ENCODE measurements around the gene UGT1A4. TPM values are rescaled to one million over a fixed set of nuclear protein-coding genes. Genes with fewer than 3 reads are reported as not detected.

The UGT1A4 gene
- total and polyA plus RNA-seq, 2 of the 8 experiments (the other 6 are each of a cell fraction or from before 2014, with no cell fraction given) = not detected

- no peak overlapping the region for H3K18ac ChIP-seq (ENCODE audit: extremely low read depth, low read length)
- no peaks in the 10 kb centered on the region for H3K36me3 ChIP-seq (ENCODE audit: control insufficient read depth in 2 of 4, insufficient read depth in 4 of 4, low read length in 3 of 4)
- H2BK120ac ChIP-seq (replicated peaks; ENCODE audit: low read depth, low read length) = no peak overlapping the region
- FAIRE-seq (no peak), DNase-seq (ENCODE audit: low read depth in 1 of 2, low spot score in 2 of 2) (no peak)
- H2BK5ac ChIP-seq (ENCODE audit: low read depth, low read length) = no peak overlapping the region
- H3K79me1 ChIP-seq (ENCODE audit: low read depth, low read length) = no peaks in the 10 kb centered on the region
- no peak overlapping the region for H4K8ac ChIP-seq (ENCODE audit: extremely low read depth, insufficient read depth, low read length)
- H3K56ac ChIP-seq (replicated peaks; ENCODE audit: insufficient read length, low read depth, low read length) = no peak overlapping the region
- no peak overlapping the region for H3K27ac ChIP-seq (ENCODE audit: low read depth, low read length)
- no peak overlapping the region for H2AK5ac ChIP-seq (ENCODE audit: low read depth, low read length)
- no peak overlapping the region for H3K9ac ChIP-seq (replicated peaks in 1 of 4; ENCODE audit: extremely low read depth in 1 of 4, low read depth in 3 of 4, low read length in 3 of 4)
- H3K27me3 ChIP-seq (replicated peaks in 1 of 4; ENCODE audit: control insufficient read depth in 3 of 4, extremely low read depth in 1 of 4, insufficient read depth in 3 of 4, low read length in 3 of 4) = no peaks in the 10 kb centered on the region
- no peak overlapping the region for H3K23ac ChIP-seq (ENCODE audit: insufficient read length)
- no peak overlapping the region for H3K4ac ChIP-seq (replicated peaks; ENCODE audit: insufficient read length, low read depth, low read length)
- no peak overlapping the region for H3K4me3 ChIP-seq (ENCODE audit: extremely low read depth in 1 of 4, insufficient read depth in 2 of 4, low read depth in 3 of 4, low read length in 4 of 4)
- H3K14ac ChIP-seq (ENCODE audit: insufficient read length) = no peak overlapping the region
- H3K4me1 ChIP-seq (replicated peaks in 1 of 4; ENCODE audit: control insufficient read depth in 3 of 4, insufficient read depth in 4 of 4, low read length in 3 of 4) = no peaks in the 10 kb centered on the region; a peak in 1 of 7 replicates
- POLR2A ChIA-PET (ENCODE audit: partially characterized antibody) = no interaction called here
- TF ChIP-seq CHD2 (IDR thresholded peaks at IDR 0.05; ENCODE audit: low read length) (no peak), TBP (IDR thresholded peaks at IDR 0.05; ENCODE audit: low read depth, low read length) (no peak), FOSL1 (IDR thresholded peaks at IDR 0.05; ENCODE audit: insufficient read depth, low read depth, low read length) (no peak), NRF1 (IDR thresholded peaks at IDR 0.05; ENCODE audit: low read depth, low read length) (no peak), JUN (IDR thresholded peaks at IDR 0.05; ENCODE audit: low read depth, low read length) (no peak), MAX (IDR thresholded peaks at IDR 0.05) (no peak), POLR2A (IDR thresholded peaks at IDR 0.05; ENCODE audit: control extremely low read depth in 1 of 2, low read depth in 2 of 2, low read length in 2 of 2) (no peak), POU5F1 (IDR thresholded peaks at IDR 0.05; ENCODE audit: low read depth, low read length) (no peak), CREB1 (IDR thresholded peaks at IDR 0.05) (no peak), YY1 (IDR thresholded peaks at IDR 0.05; ENCODE audit: low read depth, low read length) (no peak)
- CTCF ChIA-PET (ENCODE audit: partially characterized antibody) = no interaction called here
- H3K4me2 ChIP-seq (ENCODE audit: insufficient read depth in 1 of 2, low read depth in 2 of 2, low read length in 2 of 2) = no peak overlapping the region
- H2AFZ ChIP-seq (ENCODE audit: low read length) = no peak overlapping the region
- no peak overlapping the region for H4K5ac ChIP-seq (ENCODE audit: insufficient read length, low read depth, low read length)
- no peaks in the 10 kb centered on the region for H3K79me2 ChIP-seq (ENCODE audit: control insufficient read depth in 1 of 2, insufficient read depth in 2 of 2, low read length in 2 of 2)
- no peaks in the 10 kb centered on the region for H3K23me2 ChIP-seq (ENCODE audit: low read depth, low read length)
- H2BK20ac ChIP-seq (ENCODE audit: low read length) = no peak overlapping the region
- no peaks in the 10 kb centered on the region for H4K20me1 ChIP-seq (replicated peaks in 1 of 2; ENCODE audit: control insufficient read depth in 1 of 2, insufficient read depth in 2 of 2, low read length in 2 of 2)
- H3K9me3 ChIP-seq (ENCODE audit: insufficient read depth in 2 of 2, low read depth in 1 of 2, low read length in 1 of 2) = no peaks in the 10 kb centered on the region
- H4K91ac ChIP-seq (replicated peaks; ENCODE audit: insufficient read length, low read length) = no peak overlapping the region
- no peak overlapping the region for H2BK12ac ChIP-seq (ENCODE audit: low read depth, low read length)
- no peak overlapping the region for H2BK15ac ChIP-seq (ENCODE audit: low read length)
Measured at GRCh38 chr2:233673896-233674295, 44.6 kb upstream of the UGT1A4 start.
